GM12878 (cell line): ENCODE data around the gene RNF11. TPM values are rescaled to one million over a fixed set of nuclear protein-coding genes. Genes with fewer than 3 reads are reported as not detected.

Experiments
- ATAC-seq: fragments of 200-7000 bp; cut with Tn5 transposase; 3 replicates; pipeline ENCODE4 v1.9.1; 2020; ENCODE audit warnings: mild to moderate bottlenecking, moderate library complexity
- BruUV-seq: library from RNA; stranded (reverse); fragments of 400-500 nt; replicated peaks from 2 replicates; lab custom pipeline; 2021; lab: Mats Ljungman, UMichigan
- CTCF ChIA-PET: fragments of 300-600 bp; sonication (Branson Sonifier 250); formaldehyde crosslinking; extraction: SDS; loops from one replicate; lab custom pipeline; 2021; ENCODE audit warnings: inconsistent platforms; lab: Yijun Ruan, JAX
- POLR2A ChIA-PET: fragments of 350-600 bp; formaldehyde crosslinking; extraction: SDS; loops from one replicate; lab custom pipeline; 2021; ENCODE audit warnings: inconsistent platforms; lab: Charles Lee
- RAD21 ChIA-PET: fragments of 300-600 bp; sonication (Branson Sonifier 250); formaldehyde crosslinking; loops from one replicate; lab custom pipeline; 2023; ENCODE audit warnings: antibody characterized with exemption; ENCODE audit not compliant: unreplicated experiment; lab: Charles Lee
- SMC1A ChIA-PET: fragments of 300-600 bp; sonication (Branson Sonifier 250); formaldehyde crosslinking; loops from one replicate; lab custom pipeline; 2023; ENCODE audit not compliant: unreplicated experiment, uncharacterized antibody; lab: Charles Lee
- DNase-seq: peaks from one replicate; pipeline ENCODE4 v3.0.0-alpha.2; 2011; ENCODE audit warnings: low read depth, low spot score
- FAIRE-seq: peaks from 3 replicates; lab custom pipeline; 2011; peaks lifted over from hg19 to GRCh38; lab: Jason Lieb, UNC
- H2AFZ ChIP-seq: 2 replicates; pipeline ENCODE4 v1.6.0; 2011; ENCODE audit warnings: low read depth, low read length, control low read depth; ENCODE audit not compliant: control insufficient read depth
- H3K27ac ChIP-seq: 2 replicates; pipeline ENCODE4 v1.5.1; 2011; ENCODE audit warnings: control low read depth; ENCODE audit not compliant: control insufficient read depth, insufficient read depth
- H3K27me3 ChIP-seq, 2 experiments: replicated peaks in 1 of 2; 2 replicates each; pipeline versions ENCODE4 v1.6.0 to v1.6.1; 2011; ENCODE audit warnings: low read length in 1 of 2; ENCODE audit not compliant: control insufficient read depth in 2 of 2, insufficient read depth in 2 of 2
- H3K36me3 ChIP-seq, 2 experiments: 2 replicates each; pipeline ENCODE4 v1.5.1; 2011; ENCODE audit warnings: low read length in 1 of 2; ENCODE audit not compliant: control insufficient read depth in 2 of 2, insufficient read depth in 2 of 2
- H3K4me1 ChIP-seq: 2 replicates; pipeline ENCODE4 v1.6.1; 2011; ENCODE audit warnings: mild to moderate bottlenecking, low read length, moderate library complexity, mixed read lengths; ENCODE audit not compliant: control insufficient read depth, insufficient read depth
- H3K4me2 ChIP-seq: 2 replicates; pipeline ENCODE4 v1.6.0; 2011; ENCODE audit warnings: control low read depth; ENCODE audit not compliant: control insufficient read depth, insufficient read depth
- H3K4me3 ChIP-seq: fragments of 200-600 bp; sonication (generic); 2 replicates; pipeline ENCODE4 v1.5.1; 2016
- H3K79me2 ChIP-seq: 2 replicates; pipeline ENCODE4 v1.6.0; 2011; ENCODE audit warnings: low read length; ENCODE audit not compliant: control insufficient read depth, insufficient read depth
- H3K9ac ChIP-seq: 2 replicates; pipeline ENCODE4 v1.8.0; 2011; ENCODE audit warnings: low read length, control low read depth, mixed read lengths; ENCODE audit not compliant: control insufficient read depth, insufficient read depth
- H3K9me3 ChIP-seq: replicated peaks from 3 replicates; pipeline ENCODE4 v1.5.1; 2011; ENCODE audit warnings: mild to moderate bottlenecking, low read length; ENCODE audit not compliant: control insufficient read depth, insufficient read depth
- H4K20me1 ChIP-seq: 2 replicates; pipeline ENCODE4 v1.6.0; 2011; ENCODE audit not compliant: control insufficient read depth, insufficient read depth
- BACH1 ChIP-seq: fragments of 450-650 bp; IDR thresholded peaks from 2 replicates; pipeline ENCODE4 v1.6.1; 2017; ENCODE audit warnings: mild to moderate bottlenecking, borderline replicate concordance
- BMI1 ChIP-seq: fragments of 450-650 bp; IDR thresholded peaks from 2 replicates; pipeline ENCODE4 v1.6.1; 2016; ENCODE audit warnings: mild to moderate bottlenecking, moderate library complexity, borderline replicate concordance
- CBX5 ChIP-seq: sonication (generic); IDR thresholded peaks from 2 replicates; pipeline ENCODE4 v1.6.1; 2016; ENCODE audit warnings: low read depth, moderate library complexity, mild to moderate bottlenecking, inconsistent platforms
- MTA2 ChIP-seq: fragments of 450-650 bp; IDR thresholded peaks from 2 replicates; pipeline ENCODE4 v1.6.1; 2016; ENCODE audit warnings: low read depth, mild to moderate bottlenecking, moderate library complexity
- MXI1 ChIP-seq: fragments of 150-350 bp; IDR thresholded peaks from 2 replicates; pipeline ENCODE4 v1.6.1; 2011; ENCODE audit warnings: low read depth, mild to moderate bottlenecking, inconsistent platforms, low read length, improper control_type of control experiment
- MYB ChIP-seq: fragments of 150-350 bp; IDR thresholded peaks from 2 replicates; pipeline ENCODE4 v1.6.1; 2014; ENCODE audit warnings: mild to moderate bottlenecking, low read depth, low read length, borderline replicate concordance
- NKRF ChIP-seq: fragments of 450-650 bp; conservative IDR thresholded peaks from 2 replicates; pipeline ENCODE4 v1.6.1; 2017; ENCODE audit warnings: mild to moderate bottlenecking, moderate library complexity
- RB1 ChIP-seq: fragments of 450-650 bp; formaldehyde crosslinking; IDR thresholded peaks from 2 replicates; pipeline ENCODE4 v1.6.1; 2017; ENCODE audit warnings: mild to moderate bottlenecking, borderline replicate concordance
- TBL1XR1 ChIP-seq: IDR thresholded peaks from 2 replicates; pipeline ENCODE4 v1.6.1; 2012; ENCODE audit warnings: low read depth, low read length, improper control_type of control experiment
- WGBS: methylation state at CpG from one replicate; pipeline ENCODE4 v1.1.6; 2016; ENCODE audit warnings: low lambda C conversion rate; ENCODE audit not compliant: insufficient replicate concordance, insufficient coverage; ENCODE audit errors: missing lambda C conversion rate; 5-methylcytosine and 5-hydroxymethylcytosine counted together
- in situ Hi-C: fragments of 300-500 bp; cut with MboI; formaldehyde crosslinking; loops from 9 replicates; pipeline ENCODE4 v1.14.3; 2018; ENCODE audit warnings: mixed read lengths
- intact Hi-C: fragments of 100-400 bp; cut with micrococcal nuclease; formaldehyde crosslinking; loops from one replicate; pipeline ENCODE4 v1.14.2; 2022; ENCODE audit not compliant: unreplicated experiment
- polyA plus RNA-seq, 11 experiments: library from polyadenylated mRNA; depleted of rRNA in 4 of 11; unstranded in 6 of 11; stranded (reverse) in 5 of 11; fragments of >200 nt; fragmentation: Nextera tagmentation in 4 of 11; fragmentation: Illumina TruSeq in 1 of 11; extraction: Ambion mirVana in 4 of 11; extraction: Trizol in 1 of 11; gene quantifications; 1 replicate in 1 of 11; 2 replicates in 10 of 11; pipeline versions ENCODE4 v1.2.1 to v1.2.3, GENCODE V29; 2011 to 2016; ENCODE audit warnings: inconsistent platforms in 2 of 11, missing spikeins in 2 of 11, low read depth in 1 of 11
- total RNA-seq, 4 experiments: library from RNA; depleted of rRNA in 3 of 4; stranded (reverse); fragments of >200 nt in 3 of 4; fragmentation: Illumina TruSeq in 1 of 4; extraction: Trizol in 1 of 4; gene quantifications; 2 replicates each; pipeline versions ENCODE4 v1.2.1 to v1.2.3, GENCODE V29; 2013 to 2021
- TF ChIP-seq, protein P1 (sequence below): fragments of 450-650 bp; IDR thresholded peaks from 2 replicates; pipeline ENCODE4 v1.6.1; 2016; ENCODE audit warnings: mild to moderate bottlenecking
- TF ChIP-seq, protein P2 (sequence below): fragments of 450-650 bp; IDR thresholded peaks from 2 replicates; pipeline ENCODE4 v1.6.1; 2016; ENCODE audit warnings: mild to moderate bottlenecking

Gene RNF11
- total and polyA plus RNA-seq, 10 of the 15 experiments (the other 5 are each of a cell fraction or from before 2014, with no cell fraction given) = 9.5 to 43.6 (median 32.3) TPM

- RAD21 ChIA-PET = no interaction called here
- in situ Hi-C loops = no loop called here
These were observed 26.0 kb upstream of the RNF11 start for GRCh38 chr1:51210055-51210454.

More at GRCh38 chr1:51210055-51210454, 26.0 kb upstream of the RNF11 start:
- Histone ChIP-seq H3K27ac (no peak overlapping the region), H3K27me3 (no peaks in the 10 kb centered on the region), H3K4me1 (peaks cover 8% of the 10 kb centered on the region), H3K9me3 (no peaks in the 10 kb centered on the region), H3K36me3 (no peaks in the 10 kb centered on the region), H4K20me1 (no peaks in the 10 kb centered on the region), H3K4me3 (no peak overlapping the region), H3K4me2 (no peak overlapping the region), H3K79me2 (no peaks in the 10 kb centered on the region), H2AFZ (no peak overlapping the region), H3K9ac (no peak overlapping the region)
- CTCF ChIA-PET = interaction anchor here (2.4 to 7.8 kb wide), 2 partner anchors 19 to 87 kb away, joined by 8 to 48 read pairs; no protein-coding TSS in a partner anchor
- ATAC-seq = no peak
- no TSS peak for BruUV-seq
- no peak for TF ChIP-seq NKRF
- TF ChIP-seq, protein P1, sequence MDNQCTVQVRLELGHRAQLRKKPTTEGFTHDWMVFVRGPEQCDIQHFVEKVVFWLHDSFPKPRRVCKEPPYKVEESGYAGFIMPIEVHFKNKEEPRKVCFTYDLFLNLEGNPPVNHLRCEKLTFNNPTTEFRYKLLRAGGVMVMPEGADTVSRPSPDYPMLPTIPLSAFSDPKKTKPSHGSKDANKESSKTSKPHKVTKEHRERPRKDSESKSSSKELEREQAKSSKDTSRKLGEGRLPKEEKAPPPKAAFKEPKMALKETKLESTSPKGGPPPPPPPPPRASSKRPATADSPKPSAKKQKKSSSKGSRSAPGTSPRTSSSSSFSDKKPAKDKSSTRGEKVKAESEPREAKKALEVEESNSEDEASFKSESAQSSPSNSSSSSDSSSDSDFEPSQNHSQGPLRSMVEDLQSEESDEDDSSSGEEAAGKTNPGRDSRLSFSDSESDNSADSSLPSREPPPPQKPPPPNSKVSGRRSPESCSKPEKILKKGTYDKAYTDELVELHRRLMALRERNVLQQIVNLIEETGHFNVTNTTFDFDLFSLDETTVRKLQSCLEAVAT = no peak
- no peak for TF ChIP-seq MYB
- no peak for TF ChIP-seq MTA2
- no peak for TF ChIP-seq TBL1XR1
- no peak for TF ChIP-seq BMI1
- no peak for TF ChIP-seq MXI1
- TF ChIP-seq CBX5 = no peak
- TF ChIP-seq, protein P2, sequence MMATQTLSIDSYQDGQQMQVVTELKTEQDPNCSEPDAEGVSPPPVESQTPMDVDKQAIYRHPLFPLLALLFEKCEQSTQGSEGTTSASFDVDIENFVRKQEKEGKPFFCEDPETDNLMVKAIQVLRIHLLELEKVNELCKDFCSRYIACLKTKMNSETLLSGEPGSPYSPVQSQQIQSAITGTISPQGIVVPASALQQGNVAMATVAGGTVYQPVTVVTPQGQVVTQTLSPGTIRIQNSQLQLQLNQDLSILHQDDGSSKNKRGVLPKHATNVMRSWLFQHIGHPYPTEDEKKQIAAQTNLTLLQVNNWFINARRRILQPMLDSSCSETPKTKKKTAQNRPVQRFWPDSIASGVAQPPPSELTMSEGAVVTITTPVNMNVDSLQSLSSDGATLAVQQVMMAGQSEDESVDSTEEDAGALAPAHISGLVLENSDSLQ = no peak
- no peak for TF ChIP-seq BACH1
- no peak for TF ChIP-seq RB1
- POLR2A ChIA-PET = no interaction called here
- 26% methylated on average over 3 of the region's 3 CpGs for WGBS
- no peak for DNase-seq
- intact Hi-C loops = no loop called here
- no peak for FAIRE-seq
- SMC1A ChIA-PET = interaction anchor here (0.6 to 1.1 kb wide), 3 partner anchors 14 to 306 kb away, joined by 3 to 4 read pairs (median 4); no protein-coding TSS in a partner anchor
